GM19395 (cell line): ENCODE measurements around the gene CMKLR1.
A peak's percentile ranks its signal among the peaks of the same experiment; 100 is the strongest.

ENCODE experiments used
- ATAC-seq: cut with Tn5 transposase; IDR thresholded peaks from one replicate; pipeline ENCODE4 v1.9.1; 2021; ENCODE audit warnings: mild to moderate bottlenecking, moderate library complexity; ENCODE audit not compliant: unreplicated experiment

CMKLR1 gene

DNA sequence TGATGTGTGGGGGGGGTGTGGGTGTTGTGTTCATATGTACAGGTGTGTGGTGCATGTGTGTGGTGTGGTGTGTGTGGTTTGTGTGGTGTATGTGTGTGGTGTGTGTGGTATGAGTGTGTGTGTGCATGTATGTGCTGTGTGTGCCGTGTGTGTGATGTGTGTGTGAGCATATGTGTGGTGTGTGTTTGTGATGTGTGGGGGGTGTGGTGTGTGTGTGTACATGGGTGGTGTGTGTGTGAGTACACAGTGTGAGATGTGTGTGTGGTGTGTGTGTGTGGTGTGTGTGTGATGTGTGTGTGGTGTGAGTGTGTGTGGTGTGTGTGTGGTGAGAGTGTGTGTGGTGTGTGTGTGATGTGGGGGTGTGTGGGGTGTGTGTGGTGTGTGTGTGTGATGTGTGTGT lies 24.5 kb upstream of the CMKLR1 start:
- no peak for ATAC-seq

DNA sequence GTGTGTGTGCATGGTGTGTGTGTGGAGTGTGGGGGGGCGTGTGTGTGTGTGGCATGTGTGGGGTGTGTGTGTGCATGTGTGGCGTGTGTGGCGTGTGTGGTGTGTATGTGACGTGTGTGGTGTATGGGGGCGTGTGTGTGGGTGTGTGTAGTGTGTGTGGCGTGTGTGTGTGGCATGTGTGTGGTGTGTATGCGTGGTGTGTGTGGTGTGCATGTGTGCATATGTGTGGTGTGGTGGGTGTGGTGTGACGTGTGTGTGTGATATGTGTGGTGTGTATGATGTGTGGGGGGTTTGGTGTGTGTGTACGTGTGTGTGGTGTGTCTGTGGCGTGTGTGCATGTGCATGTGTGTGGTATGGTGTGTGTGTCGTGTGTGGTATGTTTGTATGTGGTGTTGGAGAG lies 24.1 kb upstream of the CMKLR1 start:
- ATAC-seq, result no peak

- no peak for ATAC-seq
Observed at GRCh38 chr12:108361606-108362005, 22.5 kb upstream of the CMKLR1 start.

- peak; percentile 75 for ATAC-seq
Observed at GRCh38 chr12:108360487-108360886, 21.4 kb upstream of the CMKLR1 start.

- no peak for ATAC-seq
Observed at GRCh38 chr12:108360057-108360456, 20.9 kb upstream of the CMKLR1 start.

DNA sequence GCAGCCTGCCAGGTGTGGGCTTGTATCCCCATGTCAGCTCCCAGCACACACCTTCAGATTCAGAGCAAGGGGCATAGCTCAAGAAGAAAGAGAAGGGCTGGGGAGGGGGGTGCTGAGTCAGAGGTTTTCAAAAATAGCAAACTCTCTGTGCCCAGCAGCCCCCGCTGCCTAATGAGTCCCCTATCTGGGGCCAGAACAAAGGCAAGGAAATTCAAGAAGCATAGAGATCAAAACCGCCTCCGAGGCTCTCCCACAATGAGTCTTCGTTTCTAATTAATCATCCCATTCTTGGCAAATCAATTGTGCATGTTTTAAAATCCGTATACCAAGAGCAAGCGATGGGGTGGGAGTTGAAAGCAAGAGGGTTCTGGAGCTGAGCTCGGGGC lies 19.5 kb upstream of the CMKLR1 start:
- no peak for ATAC-seq

- no peak for ATAC-seq
Observed at GRCh38 chr12:108357834-108358579, 18.9 kb upstream of the CMKLR1 start.

DNA sequence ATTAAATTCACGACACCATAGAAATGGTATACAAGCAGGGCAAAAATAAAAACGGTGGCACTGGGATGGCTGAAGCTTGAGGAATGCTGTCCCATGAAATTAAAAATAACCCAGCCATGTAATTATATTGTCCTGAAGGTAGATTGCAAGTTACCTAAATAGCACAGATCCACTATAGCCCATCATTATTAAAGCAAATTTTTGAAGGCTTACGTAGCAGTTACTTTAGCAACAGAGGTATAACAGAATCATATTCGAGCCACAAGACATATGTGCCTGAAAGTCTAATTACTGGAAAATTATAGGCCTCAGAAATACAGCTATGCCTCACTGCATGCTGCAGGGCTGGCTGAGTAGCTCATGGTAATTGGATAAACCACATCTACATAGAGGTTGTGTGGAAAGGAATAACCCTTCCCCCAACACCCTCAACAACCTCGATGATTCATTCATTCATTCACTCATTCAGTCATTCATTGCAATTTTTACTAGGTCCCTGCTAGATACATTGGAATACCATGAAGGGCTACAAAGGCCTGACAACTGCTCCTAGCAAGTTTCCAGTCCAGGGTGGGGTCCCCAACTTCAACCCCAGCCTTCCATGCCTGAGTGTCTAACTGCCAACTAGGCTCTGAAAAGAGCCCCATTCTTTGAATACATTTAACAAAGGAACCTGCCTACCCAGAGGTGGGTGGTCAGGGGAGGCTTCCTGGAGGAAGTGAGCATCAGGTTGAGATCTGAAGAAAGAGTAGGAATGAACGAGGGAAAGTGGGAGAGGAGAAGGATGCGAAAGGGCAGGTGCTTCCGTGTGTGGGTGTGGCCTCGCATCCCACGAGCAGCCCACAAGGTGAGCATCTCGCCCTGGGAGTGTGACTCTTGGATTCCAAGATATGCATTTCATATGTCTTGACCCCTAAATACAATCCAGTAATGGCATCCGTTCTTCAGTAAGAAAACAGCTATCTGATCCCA lies 18.0 kb upstream of the CMKLR1 start:
- ATAC-seq, result no peak

- no peak for ATAC-seq
Observed at GRCh38 chr12:108355069-108355468, 16.0 kb upstream of the CMKLR1 start.

DNA sequence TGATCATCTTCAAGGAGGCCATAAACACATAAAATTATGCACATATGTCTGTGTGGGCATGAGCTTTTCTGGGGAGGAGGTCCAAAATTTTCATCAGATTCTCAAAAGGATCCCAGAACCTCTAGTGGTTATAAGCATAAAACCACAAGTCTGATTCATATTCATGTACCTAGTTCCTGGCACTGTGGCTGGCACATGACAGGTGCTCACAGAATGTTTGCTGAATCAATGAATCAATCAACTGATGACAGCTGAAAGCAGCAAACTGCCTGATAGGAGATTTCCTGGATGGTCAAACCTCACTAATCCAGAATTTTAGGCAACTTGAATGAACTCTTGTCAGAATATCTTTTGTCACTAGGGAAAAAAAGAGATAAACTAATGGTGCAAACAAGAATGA lies 13.5 kb upstream of the CMKLR1 start:
- no peak for ATAC-seq

- no peak for ATAC-seq
Observed at GRCh38 chr12:108350511-108350910, 11.4 kb upstream of the CMKLR1 start.

GRCh38 chr12:108349278-108349688 lies 10.2 kb upstream of the CMKLR1 start:
- ATAC-seq, result no peak

- no peak for ATAC-seq
Observed at GRCh38 chr12:108348842-108349241, 9.7 kb upstream of the CMKLR1 start.

GRCh38 chr12:108346727-108347710 lies 7.9 kb upstream of the CMKLR1 start:
- no peak for ATAC-seq

DNA sequence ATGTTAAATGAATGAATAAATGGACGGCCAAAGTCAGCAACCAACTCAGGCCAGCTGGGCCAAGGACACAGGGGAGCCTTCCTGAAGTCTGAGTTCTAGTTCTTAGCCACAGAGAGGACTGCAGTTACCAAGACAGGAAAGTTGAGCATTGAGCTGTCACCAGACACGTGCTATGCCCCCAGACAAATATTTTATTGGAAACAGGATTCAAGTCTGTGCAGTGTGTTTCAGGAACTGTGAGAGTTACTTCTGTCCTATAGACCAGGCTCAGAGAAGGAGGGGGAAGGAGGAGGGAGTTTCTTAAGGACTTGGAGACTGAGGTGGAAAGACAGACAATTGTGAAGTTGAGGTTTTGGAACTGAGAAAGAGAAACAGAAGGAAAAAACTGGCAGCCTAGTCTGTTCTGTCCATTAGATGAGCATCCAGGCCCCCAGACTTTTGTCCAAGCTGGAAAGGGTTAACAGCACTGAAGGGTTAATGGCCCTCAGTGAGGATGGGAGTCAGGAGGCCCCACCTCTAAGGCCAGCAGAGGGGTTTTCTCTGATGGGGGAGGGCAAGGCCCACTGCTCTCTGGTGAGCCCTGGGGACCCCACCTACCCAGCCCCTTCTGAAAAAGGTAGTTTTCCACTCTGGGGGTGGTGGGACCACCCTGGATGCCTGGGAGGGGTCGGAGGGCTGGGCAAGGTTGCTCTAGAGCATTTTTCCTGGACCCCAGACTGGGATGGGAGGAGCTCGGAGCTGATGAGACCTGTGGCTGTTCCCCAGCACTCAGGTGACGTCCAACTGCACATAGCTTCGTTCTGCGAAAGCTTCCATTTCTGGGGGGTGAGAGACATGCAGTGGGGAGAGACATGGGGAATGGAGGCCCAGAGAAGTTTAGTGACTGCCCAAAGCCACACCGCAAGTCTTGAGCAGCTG lies 6.9 kb upstream of the CMKLR1 start:
- ATAC-seq, result no peak

DNA sequence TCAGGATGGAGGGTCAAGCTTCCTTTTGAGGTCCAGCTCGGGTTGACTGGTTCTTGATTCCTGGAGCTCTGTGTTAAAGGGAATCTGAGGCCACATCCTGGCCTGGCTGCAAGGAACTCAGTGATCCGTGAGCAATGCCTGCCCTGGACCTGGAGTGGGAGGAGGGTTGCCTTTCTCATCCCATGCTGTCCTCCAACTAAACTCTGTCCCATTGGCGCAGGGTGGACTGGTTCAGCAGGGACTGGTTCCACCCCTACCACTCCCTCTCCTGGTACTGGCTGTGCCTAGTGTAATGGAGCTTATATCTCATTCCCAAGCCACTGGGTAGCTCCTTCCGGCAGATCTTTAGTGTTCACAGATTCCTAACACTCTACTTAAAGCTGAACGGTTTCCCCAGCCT lies 3.9 kb upstream of the CMKLR1 start:
- no peak for ATAC-seq

GRCh38 chr12:108341854-108342847 lies 3.0 kb upstream of the CMKLR1 start:
- ATAC-seq, result no peak

DNA sequence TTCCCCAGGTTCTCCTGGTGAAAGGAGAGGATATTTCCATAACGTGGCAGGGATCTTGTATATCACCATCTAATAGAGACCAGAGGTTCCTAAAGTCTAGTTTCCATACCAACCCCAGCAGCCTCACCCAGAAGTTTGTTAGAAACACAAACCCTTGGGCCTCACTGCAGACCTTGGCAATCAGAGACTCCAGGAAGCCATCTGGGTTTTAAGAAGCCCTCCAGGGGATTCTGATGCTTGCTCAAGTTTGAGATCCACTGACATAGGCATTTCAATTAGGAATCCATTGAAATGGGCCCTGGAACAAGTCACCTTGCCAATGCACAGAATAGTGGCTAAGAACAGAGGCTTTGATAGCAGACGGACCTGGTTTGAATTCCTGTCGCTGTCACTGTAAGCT lies 2.2 kb upstream of the CMKLR1 start:
- no peak for ATAC-seq

- no peak for ATAC-seq
Observed at GRCh38 chr12:108340037-108340436, 926 bp upstream of the CMKLR1 start.
